Cardiac muscle cell (in vitro differentiated cells and primary cell): ENCODE measurements around the gene TLL2. TPM values are rescaled to one million over a fixed set of nuclear protein-coding genes. Genes with fewer than 3 reads are reported as not detected.

Source experiments
- DNase-seq, 2 donors: peaks; one replicate each; pipeline versions ENCODE4 v3.0.0 to v3.0.0-alpha.2; 2010 to 2017; ENCODE audit warnings: low read depth in 1 of 2, low spot score in 1 of 2
- H3K27ac ChIP-seq: fragments of 200-600 bp; sonication (generic); 2 replicates; pipeline ENCODE4 v1.5.1; 2016
- H3K27me3 ChIP-seq: fragments of 200-600 bp; sonication (generic); 2 replicates; pipeline ENCODE4 v1.6.0; 2016; ENCODE audit warnings: control low read depth
- H3K36me3 ChIP-seq: fragments of 200-600 bp; sonication (generic); 2 replicates; pipeline ENCODE4 v1.5.1; 2016; ENCODE audit warnings: control low read depth
- H3K4me1 ChIP-seq: fragments of 200-600 bp; sonication (generic); 2 replicates; pipeline ENCODE4 v1.8.1; 2017; ENCODE audit warnings: low read depth, mild to moderate bottlenecking, mixed run types
- H3K4me3 ChIP-seq: fragments of 200-600 bp; sonication (generic); 2 replicates; pipeline ENCODE4 v1.5.1; 2016; ENCODE audit warnings: mild to moderate bottlenecking
- H3K9me3 ChIP-seq: fragments of 200-600 bp; sonication (generic); 2 replicates; pipeline ENCODE4 v1.5.1; 2017; ENCODE audit warnings: low read depth, mild to moderate bottlenecking, control low read depth
- polyA plus RNA-seq: library from polyadenylated mRNA; unstranded; fragments of >200 nt; fragmentation: Nextera tagmentation; extraction: Ambion mirVana; gene quantifications from 2 replicates; pipeline ENCODE4 v1.2.1, GENCODE V29; 2016
- total RNA-seq: library from RNA; depleted of rRNA; stranded (reverse); fragments of >200 nt; gene quantifications from 2 replicates; pipeline ENCODE4 v1.2.3, GENCODE V29; 2016
- TF ChIP-seq, protein P1 (sequence below): IDR thresholded peaks from 2 replicates; pipeline ENCODE4 v1.5.1; 2012; ENCODE audit warnings: low read depth, mild to moderate bottlenecking, low read length

Gene TLL2
- total and polyA plus RNA-seq, 2 experiments from 2014 or later: 0.15 to 0.55 TPM

DNA sequence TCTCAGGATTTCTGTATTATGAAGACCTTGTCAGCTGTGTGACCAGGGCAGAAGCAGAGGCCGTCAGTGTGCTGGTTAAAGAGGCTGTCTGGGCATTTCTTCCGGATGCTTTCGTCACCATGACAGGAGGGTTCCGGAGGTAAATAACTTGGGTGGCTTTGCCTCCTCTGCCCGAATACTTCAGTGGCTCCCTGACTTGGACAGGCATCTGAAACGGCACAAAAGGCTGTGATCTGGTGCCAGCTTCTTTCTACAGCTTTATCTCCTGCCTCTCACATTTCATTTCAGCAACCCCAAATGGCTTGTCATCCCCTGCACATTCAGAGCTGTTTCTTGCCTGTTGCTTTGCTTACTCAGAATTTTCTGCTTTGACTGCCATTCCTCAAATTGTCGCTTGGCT lies 186.3 kb downstream of the TLL2 start:
- no peaks in the 10 kb centered on the region for H3K4me1 ChIP-seq
- no peaks in the 10 kb centered on the region for H3K36me3 ChIP-seq
- DNase-seq: no peak
- no peak overlapping the region for H3K4me3 ChIP-seq
- H3K27me3 ChIP-seq: no peaks in the 10 kb centered on the region
- H3K9me3 ChIP-seq: no peaks in the 10 kb centered on the region
- TF ChIP-seq, protein P1, sequence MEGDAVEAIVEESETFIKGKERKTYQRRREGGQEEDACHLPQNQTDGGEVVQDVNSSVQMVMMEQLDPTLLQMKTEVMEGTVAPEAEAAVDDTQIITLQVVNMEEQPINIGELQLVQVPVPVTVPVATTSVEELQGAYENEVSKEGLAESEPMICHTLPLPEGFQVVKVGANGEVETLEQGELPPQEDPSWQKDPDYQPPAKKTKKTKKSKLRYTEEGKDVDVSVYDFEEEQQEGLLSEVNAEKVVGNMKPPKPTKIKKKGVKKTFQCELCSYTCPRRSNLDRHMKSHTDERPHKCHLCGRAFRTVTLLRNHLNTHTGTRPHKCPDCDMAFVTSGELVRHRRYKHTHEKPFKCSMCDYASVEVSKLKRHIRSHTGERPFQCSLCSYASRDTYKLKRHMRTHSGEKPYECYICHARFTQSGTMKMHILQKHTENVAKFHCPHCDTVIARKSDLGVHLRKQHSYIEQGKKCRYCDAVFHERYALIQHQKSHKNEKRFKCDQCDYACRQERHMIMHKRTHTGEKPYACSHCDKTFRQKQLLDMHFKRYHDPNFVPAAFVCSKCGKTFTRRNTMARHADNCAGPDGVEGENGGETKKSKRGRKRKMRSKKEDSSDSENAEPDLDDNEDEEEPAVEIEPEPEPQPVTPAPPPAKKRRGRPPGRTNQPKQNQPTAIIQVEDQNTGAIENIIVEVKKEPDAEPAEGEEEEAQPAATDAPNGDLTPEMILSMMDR: no peak
- no peak overlapping the region for H3K27ac ChIP-seq

DNA sequence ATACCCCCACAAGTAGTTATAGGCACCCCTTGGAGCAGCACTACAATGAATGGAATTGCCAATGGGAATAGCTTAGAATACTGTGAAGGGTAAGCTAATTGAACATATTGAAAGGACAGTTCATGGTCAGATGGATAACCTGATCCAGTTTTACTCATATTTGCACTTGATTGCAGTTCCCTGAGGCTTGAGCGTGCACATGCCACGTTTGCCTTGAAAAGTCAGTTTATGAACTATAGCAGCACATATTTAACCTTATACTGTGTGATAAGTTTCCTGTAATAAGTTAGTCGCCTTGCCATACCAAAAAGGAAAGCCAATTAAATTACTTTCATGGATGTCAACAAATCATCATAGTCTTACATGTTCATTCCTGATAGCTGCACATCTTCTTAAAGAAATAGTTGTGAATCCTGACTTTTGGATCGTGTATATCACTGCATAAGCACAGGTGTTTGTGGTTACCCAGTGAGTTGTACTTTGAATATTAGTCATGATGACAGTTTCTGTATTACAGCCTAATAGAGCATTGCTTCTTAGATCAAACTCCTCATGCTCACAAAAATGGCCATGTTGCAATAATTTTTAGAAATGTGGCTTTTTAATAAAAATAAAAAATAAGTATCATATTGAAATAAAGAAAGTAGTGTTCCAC lies 187.9 kb downstream of the TLL2 start:
- no peak overlapping the region for H3K4me3 ChIP-seq
- H3K4me1 ChIP-seq: no peaks in the 10 kb centered on the region
- DNase-seq: no peak
- TF ChIP-seq, protein P1: no peak
- H3K27me3 ChIP-seq: no peaks in the 10 kb centered on the region
- H3K36me3 ChIP-seq: no peaks in the 10 kb centered on the region
- H3K27ac ChIP-seq: no peak overlapping the region
- H3K9me3 ChIP-seq: no peaks in the 10 kb centered on the region

DNA sequence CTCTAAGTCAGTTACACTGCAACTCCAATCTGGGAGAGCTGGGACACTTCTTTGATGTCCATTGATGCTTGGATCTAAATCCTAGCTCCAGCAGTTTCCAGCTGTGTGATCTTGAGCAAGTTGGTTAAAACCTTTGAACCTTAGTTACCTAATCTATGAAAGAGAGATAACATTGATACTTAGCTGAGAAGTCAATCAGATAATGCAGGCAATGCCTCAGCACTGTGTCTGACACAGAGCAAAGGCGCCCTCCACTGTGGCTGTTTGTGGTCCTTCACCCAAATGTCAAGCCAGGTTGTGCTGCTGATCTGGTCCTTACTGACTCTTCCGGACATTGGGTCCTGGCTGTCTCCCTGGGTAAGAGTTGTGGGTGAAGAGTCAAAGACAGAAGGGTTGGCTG lies 189.3 kb downstream of the TLL2 start:
- Histone ChIP-seq H3K27ac (no peak overlapping the region), H3K36me3 (no peaks in the 10 kb centered on the region), H3K4me3 (no peak overlapping the region), H3K9me3 (no peaks in the 10 kb centered on the region), H3K4me1 (no peaks in the 10 kb centered on the region), H3K27me3 (no peaks in the 10 kb centered on the region)
- TF ChIP-seq, protein P1: no peak
- DNase-seq: no peak

DNA sequence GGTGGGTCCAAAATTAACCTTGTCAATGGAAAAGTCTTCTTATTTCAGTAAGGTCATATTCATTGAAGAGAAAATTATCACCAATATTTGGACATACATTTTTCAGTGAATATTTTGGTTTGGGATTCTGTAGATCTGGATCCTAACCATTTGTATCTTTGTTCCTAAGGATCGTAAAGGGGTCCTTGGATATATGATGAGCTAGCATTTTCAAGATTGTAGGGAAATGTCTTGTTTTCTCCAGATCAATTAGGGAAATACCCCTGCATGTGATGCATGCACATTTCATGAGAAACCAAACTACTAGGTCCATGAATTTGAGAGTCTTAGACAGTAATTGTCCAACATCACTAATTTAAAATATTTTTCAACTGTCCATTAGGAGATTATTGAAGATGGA lies 191.5 kb downstream of the TLL2 start:
- H3K27me3 ChIP-seq: no peaks in the 10 kb centered on the region
- TF ChIP-seq, protein P1: no peak
- H3K4me1 ChIP-seq: no peaks in the 10 kb centered on the region

DNA sequence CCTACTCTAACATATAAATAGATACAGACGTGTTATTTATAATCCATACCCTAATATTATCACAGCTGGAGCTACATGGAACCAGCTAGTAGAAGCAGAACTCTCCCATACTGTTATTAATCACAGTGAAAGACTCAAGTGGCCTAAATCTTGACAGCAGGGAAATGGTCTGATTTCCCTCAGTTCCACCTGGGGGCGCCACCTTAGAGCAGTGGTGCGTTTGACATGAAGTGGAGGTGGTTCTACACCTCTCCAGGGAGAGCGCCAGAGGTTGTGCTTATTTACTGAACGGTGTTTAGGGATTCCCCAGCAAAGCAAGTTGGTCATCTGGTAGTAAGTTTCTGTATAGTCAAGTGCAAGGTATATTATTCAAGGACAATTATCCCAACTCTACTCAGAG lies 191.9 kb downstream of the TLL2 start:
- no peaks in the 10 kb centered on the region for H3K27me3 ChIP-seq
- H3K27ac ChIP-seq: no peak overlapping the region
- TF ChIP-seq, protein P1: no peak
- H3K4me1 ChIP-seq: no peaks in the 10 kb centered on the region
- no peaks in the 10 kb centered on the region for H3K36me3 ChIP-seq
- H3K9me3 ChIP-seq: no peaks in the 10 kb centered on the region
- no peak overlapping the region for H3K4me3 ChIP-seq
- no peak for DNase-seq

More for the DNA sequence above, 191.5 kb downstream of the TLL2 start:
- Histone ChIP-seq H3K4me3 (no peak overlapping the region), H3K36me3 (no peaks in the 10 kb centered on the region), H3K9me3 (no peaks in the 10 kb centered on the region), H3K27ac (no peak overlapping the region)
- no peak for DNase-seq
